ENCODE results near the gene TMED5. TPM values are rescaled to one million over a fixed set of nuclear protein-coding genes. Genes with fewer than 3 reads are reported as not detected.
"Not testable (repeated sequence)": the region's sequence is repeated elsewhere in the genome, so short reads cannot be mapped to it uniquely, and the experiment has no call there.

Gene TMED5
- total and polyA plus RNA-seq, 5 donors from 2014 or later = 30.6 to 52.4 (median 33.7) TPM

DNA sequence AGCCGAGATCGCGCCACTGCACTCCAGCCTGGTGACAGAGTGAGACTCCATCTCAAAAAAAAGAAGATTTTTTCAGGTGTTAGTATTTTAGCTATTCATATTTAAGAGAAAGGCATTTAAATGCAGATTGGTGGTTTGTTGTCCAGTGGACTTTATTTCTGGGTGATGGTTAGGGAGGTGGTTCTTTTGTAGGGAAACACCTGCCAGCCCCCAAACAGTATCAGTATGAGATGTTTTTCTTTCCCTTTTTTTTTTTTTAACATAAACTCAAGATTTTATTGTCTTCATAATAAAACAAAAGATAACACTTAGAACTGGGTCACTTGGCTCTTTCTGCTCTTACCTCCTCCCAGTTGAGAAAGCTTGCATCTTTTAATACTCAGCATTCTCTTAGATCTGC, 10.2 kb upstream of the TMED5 start:
- Histone ChIP-seq H3K4me3 (ENCODE audit: low read depth, low read length) (no peak overlapping the region), H3K27me3 (ENCODE audit: control insufficient read depth, insufficient read depth, low read length) (no peaks in the 10 kb centered on the region), H3K36me3 (ENCODE audit: control insufficient read depth, insufficient read depth, low read length) (no peaks in the 10 kb centered on the region), H3K27ac (ENCODE audit: insufficient read depth, low read length, poor library complexity, severe bottlenecking) (no peak overlapping the region), H3K9me3 (ENCODE audit: control insufficient read depth in 2 of 2, low read length in 2 of 2) (no peaks in the 10 kb centered on the region), H3K4me1 (ENCODE audit: control insufficient read depth, insufficient read depth, low read length, poor library complexity, severe bottlenecking) (no peaks in the 10 kb centered on the region)
- H3K27ac Mint-ChIP-seq = peak overlapping the region in 1 of 3 donors; percentile 19
- H3K9me3 Mint-ChIP-seq = no peaks in the 10 kb centered on the region
- DNase-seq (no peak), ATAC-seq (ENCODE audit: low read depth in 2 of 2) (no peak)
- H3K27me3 Mint-ChIP-seq = no peaks in the 10 kb centered on the region
- H3K4me1 Mint-ChIP-seq = peaks cover 6 to 22% (median 13%) of the 10 kb centered on the region in 4 donors
- H3K36me3 Mint-ChIP-seq = peaks cover 19% of the 10 kb centered on the region
- H3K4me3 Mint-ChIP-seq = no peak overlapping the region

DNA sequence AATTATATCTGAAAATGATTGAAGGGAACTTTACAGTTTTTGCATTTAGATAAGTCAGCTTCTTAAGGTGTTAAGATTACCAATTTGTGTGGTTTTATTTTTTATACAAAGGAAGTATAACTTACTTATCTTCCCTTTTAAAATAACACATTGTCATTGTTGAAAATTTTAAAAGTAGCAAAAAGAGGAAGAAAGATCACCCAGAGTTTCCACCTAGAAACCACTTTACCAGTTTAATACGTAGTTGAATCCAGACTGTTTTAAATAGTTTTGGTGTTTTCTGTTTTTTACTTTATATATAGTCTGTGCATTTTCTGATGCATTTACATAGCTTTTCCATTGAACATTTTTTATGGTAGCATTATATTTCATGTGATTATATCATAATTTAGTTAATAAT, 6.5 kb upstream of the TMED5 start:
- Histone ChIP-seq H3K27ac (ENCODE audit: insufficient read depth, low read length, poor library complexity, severe bottlenecking) (no peak overlapping the region), H3K36me3 (ENCODE audit: control insufficient read depth, insufficient read depth, low read length) (no peaks in the 10 kb centered on the region), H3K4me3 (ENCODE audit: low read depth, low read length) (no peak overlapping the region), H3K4me1 (ENCODE audit: control insufficient read depth, insufficient read depth, low read length, poor library complexity, severe bottlenecking) (peaks cover 3% of the 10 kb centered on the region), H3K27me3 (ENCODE audit: control insufficient read depth, insufficient read depth, low read length) (no peaks in the 10 kb centered on the region), H3K9me3 (ENCODE audit: control insufficient read depth in 2 of 2, low read length in 2 of 2) (no peaks in the 10 kb centered on the region)
- ATAC-seq (ENCODE audit: low read depth in 2 of 2) = no peak
- H3K9me3 Mint-ChIP-seq = no peaks in the 10 kb centered on the region
- no peak for DNase-seq
- no peak overlapping the region for H3K4me3 Mint-ChIP-seq
- H3K36me3 Mint-ChIP-seq = peaks cover 19% of the 10 kb centered on the region
- H3K27me3 Mint-ChIP-seq = no peaks in the 10 kb centered on the region
- H3K27ac Mint-ChIP-seq = no peak overlapping the region
- H3K4me1 Mint-ChIP-seq = peaks cover 20 to 35% (median 29%) of the 10 kb centered on the region in 4 donors

DNA sequence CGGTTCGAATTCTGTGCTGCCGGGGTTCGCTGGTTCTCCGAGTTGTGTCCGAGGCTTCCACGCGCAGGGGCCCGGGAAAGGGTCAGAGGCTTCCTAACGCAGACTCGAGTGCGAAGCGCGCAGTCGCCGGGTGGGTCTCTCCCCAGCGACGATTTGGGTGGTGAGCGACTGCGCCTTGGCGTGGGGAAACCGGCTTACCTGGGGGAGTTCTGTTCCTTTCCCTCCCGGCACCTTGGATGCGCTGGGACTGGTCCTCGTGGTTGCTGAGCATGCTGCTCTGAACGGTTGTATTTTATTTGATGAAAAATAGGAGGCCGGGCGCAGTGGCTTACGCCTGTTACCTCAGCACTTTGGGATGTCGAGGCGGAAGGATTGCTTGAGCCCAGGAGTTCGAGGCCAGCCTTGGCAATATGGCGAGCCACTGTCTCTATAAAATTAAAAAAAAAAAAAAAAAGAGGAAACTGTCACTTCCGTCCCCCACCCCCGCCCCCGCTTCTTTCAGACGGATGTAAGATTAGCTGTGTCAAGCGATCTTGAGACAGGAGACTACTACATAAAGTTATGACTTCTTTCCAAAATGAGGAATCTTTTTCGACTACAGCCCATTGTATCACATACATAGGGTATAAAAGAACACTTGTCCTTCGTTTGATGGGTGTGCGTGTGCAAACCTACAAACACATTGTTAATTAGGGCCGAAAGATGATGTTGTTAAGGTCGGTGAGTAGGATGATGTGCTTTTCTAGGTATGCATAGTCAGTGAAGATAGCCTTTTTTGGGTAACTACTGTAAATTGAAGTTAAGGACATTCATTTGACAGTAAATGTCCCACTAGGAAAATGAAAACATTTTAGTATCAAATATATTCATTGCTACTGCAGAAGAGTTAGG, 755 bp upstream of the TMED5 start, which contains the start of gene CCDC18:
CCDC18 (plus strand) TSS at position 2 of the 891 bp plus-strand sequence. CDS start 2,638 bp downstream, outside the sequence.
- peaks cover 34% of the 10 kb centered on the region for H3K4me1 ChIP-seq (ENCODE audit: control insufficient read depth, insufficient read depth, low read length, poor library complexity, severe bottlenecking)
- Mint-ChIP-seq H3K27me3 (peaks cover 4% of the 10 kb centered on the region), H3K4me3 (peak within 1 kb of the TSS; percentile 92 to 99 (median 93)), H3K9me3 (no peaks in the 10 kb centered on the region), H3K4me1 (peaks cover 32 to 58% (median 42%) of the 10 kb centered on the region in 4 donors), H3K36me3 (peaks cover 10% of the 10 kb centered on the region), H3K27ac (peak within 1 kb of the TSS; percentile 95 to 96 (median 96))
- ATAC-seq (ENCODE audit: low read depth in 2 of 2) (peak; percentile 22 to 29), DNase-seq (peak in 2 of 3 donors; percentile 51 to 90)
- peak within 1 kb of the TSS; percentile 97 for H3K4me3 ChIP-seq (ENCODE audit: low read depth, low read length)
- peak within 1 kb of the TSS; percentile 99 for H3K27ac ChIP-seq (ENCODE audit: insufficient read depth, low read length, poor library complexity, severe bottlenecking)
- peaks cover 9% of the 10 kb centered on the region for H3K36me3 ChIP-seq (ENCODE audit: control insufficient read depth, insufficient read depth, low read length)
- no peaks in the 10 kb centered on the region for H3K9me3 ChIP-seq (ENCODE audit: control insufficient read depth in 2 of 2, low read length in 2 of 2)
- H3K27me3 ChIP-seq (ENCODE audit: control insufficient read depth, insufficient read depth, low read length) = no peaks in the 10 kb centered on the region

DNA sequence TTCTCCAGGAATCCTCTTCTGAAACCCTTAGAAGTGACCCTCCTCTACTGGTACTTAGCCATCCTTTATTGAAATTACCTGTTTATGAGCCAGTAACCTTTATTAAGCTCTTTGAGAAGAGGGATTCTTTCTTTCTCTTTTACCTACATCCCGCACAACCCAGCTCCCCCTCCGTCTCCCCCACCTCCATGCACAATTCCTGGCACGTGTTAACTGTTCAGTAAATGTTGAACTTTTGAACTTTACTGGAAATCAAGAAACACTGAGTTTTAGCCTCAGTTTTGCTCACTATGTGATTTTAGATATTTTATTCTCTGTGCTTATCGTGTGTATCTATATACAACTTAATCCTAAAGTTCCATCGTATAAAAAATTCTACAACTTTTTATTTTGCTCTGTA, 1.8 kb downstream of the TMED5 start:
- Mint-ChIP-seq H3K4me3 (peak overlapping the region; percentile 92 to 99 (median 93)), H3K27me3 (peaks cover 4% of the 10 kb centered on the region), H3K4me1 (peaks cover 28 to 67% (median 48%) of the 10 kb centered on the region in 4 donors), H3K27ac (peak overlapping the region; percentile 35 to 96 (median 77)), H3K9me3 (no peaks in the 10 kb centered on the region), H3K36me3 (peaks cover 16% of the 10 kb centered on the region)
- Histone ChIP-seq H3K4me1 (ENCODE audit: control insufficient read depth, insufficient read depth, low read length, poor library complexity, severe bottlenecking) (peaks cover 36% of the 10 kb centered on the region), H3K4me3 (ENCODE audit: low read depth, low read length) (peak overlapping the region; percentile 97), H3K27ac (ENCODE audit: insufficient read depth, low read length, poor library complexity, severe bottlenecking) (no peak overlapping the region), H3K36me3 (ENCODE audit: control insufficient read depth, insufficient read depth, low read length) (peaks cover 20% of the 10 kb centered on the region), H3K9me3 (ENCODE audit: control insufficient read depth in 2 of 2, low read length in 2 of 2) (no peaks in the 10 kb centered on the region), H3K27me3 (ENCODE audit: control insufficient read depth, insufficient read depth, low read length) (no peaks in the 10 kb centered on the region)
- DNase-seq (no peak), ATAC-seq (ENCODE audit: low read depth in 2 of 2) (no peak)

DNA sequence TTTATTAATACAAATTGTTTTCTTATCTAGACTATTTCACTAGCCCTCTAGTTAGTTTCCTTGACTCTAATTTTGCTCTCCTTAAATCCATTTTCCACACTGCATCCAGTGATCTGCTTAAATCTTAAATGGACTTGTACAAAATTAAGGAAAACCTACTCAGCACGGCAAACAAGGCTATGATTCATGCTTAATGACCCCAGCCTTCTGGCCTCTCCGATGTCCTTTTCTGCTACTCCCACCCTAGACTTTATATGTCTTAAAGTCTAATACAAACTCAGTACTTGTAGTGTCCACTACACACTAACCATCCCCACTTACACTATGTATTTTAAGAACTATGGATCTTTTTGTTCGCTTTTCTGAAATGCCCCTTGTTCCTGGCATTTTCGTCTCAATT, 2.2 kb downstream of the TMED5 start:
- Histone ChIP-seq H3K27ac (ENCODE audit: insufficient read depth, low read length, poor library complexity, severe bottlenecking) (no peak overlapping the region), H3K36me3 (ENCODE audit: control insufficient read depth, insufficient read depth, low read length) (peaks cover 20% of the 10 kb centered on the region), H3K9me3 (ENCODE audit: control insufficient read depth in 2 of 2, low read length in 2 of 2) (no peaks in the 10 kb centered on the region), H3K4me1 (ENCODE audit: control insufficient read depth, insufficient read depth, low read length, poor library complexity, severe bottlenecking) (peaks cover 39% of the 10 kb centered on the region), H3K27me3 (ENCODE audit: control insufficient read depth, insufficient read depth, low read length) (no peaks in the 10 kb centered on the region), H3K4me3 (ENCODE audit: low read depth, low read length) (peak overlapping the region; percentile 97)
- ATAC-seq (ENCODE audit: low read depth in 2 of 2) = no peak
- DNase-seq = no peak
- Mint-ChIP-seq H3K27me3 (peaks cover 4% of the 10 kb centered on the region), H3K27ac (peak overlapping the region in 2 of 3 donors; percentile 67 to 77), H3K4me3 (peak overlapping the region; percentile 92 to 99 (median 93)), H3K4me1 (peaks cover 32 to 70% (median 50%) of the 10 kb centered on the region in 4 donors), H3K9me3 (no peaks in the 10 kb centered on the region), H3K36me3 (peaks cover 16% of the 10 kb centered on the region)

DNA sequence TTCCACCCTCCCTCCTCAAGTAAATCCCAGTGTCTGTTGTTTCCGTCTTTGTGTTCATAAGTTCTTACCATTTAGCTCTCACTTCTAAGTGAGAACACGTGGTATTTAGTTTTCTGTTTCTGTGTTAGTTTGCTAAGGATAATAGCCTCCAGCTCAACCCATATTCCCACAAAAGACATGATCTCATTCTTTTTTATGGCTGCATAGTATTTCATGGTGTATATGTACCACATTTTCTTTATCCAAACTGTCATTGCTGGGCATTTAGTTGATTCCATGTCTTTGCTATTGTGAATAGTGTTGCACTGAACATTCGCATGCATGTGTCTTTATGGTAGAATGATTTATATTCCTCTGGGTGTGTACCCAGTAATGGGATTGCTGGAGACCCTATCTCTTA, 5.6 kb downstream of the TMED5 start:
- not testable (repeated sequence) for DNase-seq; H3K27me3 Mint-ChIP-seq; H3K27me3 ChIP-seq (ENCODE audit: control insufficient read depth, insufficient read depth, low read length); ATAC-seq (ENCODE audit: low read depth in 2 of 2); H3K9me3 Mint-ChIP-seq; H3K27ac ChIP-seq (ENCODE audit: insufficient read depth, low read length, poor library complexity, severe bottlenecking); H3K9me3 ChIP-seq (ENCODE audit: control insufficient read depth in 2 of 2, low read length in 2 of 2)
- H3K4me1 Mint-ChIP-seq = peaks cover 45 to 77% (median 56%) of the 10 kb centered on the region in 4 donors
- peaks cover 20% of the 10 kb centered on the region for H3K36me3 ChIP-seq (ENCODE audit: control insufficient read depth, insufficient read depth, low read length)
- peak overlapping the region in 2 of 3 donors; percentile 31 to 74 for H3K27ac Mint-ChIP-seq
- peak overlapping the region in 2 of 4 donors; percentile 20 to 74 for H3K4me3 Mint-ChIP-seq
- peaks cover 27% of the 10 kb centered on the region for H3K36me3 Mint-ChIP-seq
- peaks cover 45% of the 10 kb centered on the region for H3K4me1 ChIP-seq (ENCODE audit: control insufficient read depth, insufficient read depth, low read length, poor library complexity, severe bottlenecking)
- H3K4me3 ChIP-seq (ENCODE audit: low read depth, low read length) = peak overlapping the region; percentile 34

DNA sequence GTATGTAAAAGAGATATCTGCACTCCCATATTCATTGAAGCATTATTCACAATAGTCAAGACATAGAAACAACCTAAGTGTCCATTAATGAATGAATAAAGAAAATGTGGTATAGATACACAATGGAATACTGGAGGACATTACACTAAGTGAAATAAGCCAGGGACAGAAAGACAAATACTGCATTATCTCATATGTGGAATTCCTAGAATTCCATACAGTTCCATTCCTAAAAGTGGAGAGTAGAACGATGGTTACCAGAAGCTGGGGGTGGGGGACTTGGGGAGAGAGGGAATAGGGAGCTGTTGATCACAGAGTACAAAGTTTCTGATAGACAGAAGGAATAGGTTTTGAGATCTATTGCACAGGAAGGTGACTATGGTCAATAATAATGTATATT, 7.4 kb downstream of the TMED5 start:
- peaks cover 26% of the 10 kb centered on the region for H3K36me3 ChIP-seq (ENCODE audit: control insufficient read depth, insufficient read depth, low read length)
- no peaks in the 10 kb centered on the region for H3K9me3 ChIP-seq (ENCODE audit: control insufficient read depth in 2 of 2, low read length in 2 of 2)
- peaks cover 33% of the 10 kb centered on the region for H3K36me3 Mint-ChIP-seq
- H3K27ac Mint-ChIP-seq = no peak overlapping the region
- H3K4me1 ChIP-seq (ENCODE audit: control insufficient read depth, insufficient read depth, low read length, poor library complexity, severe bottlenecking) = peaks cover 34% of the 10 kb centered on the region
- no peaks in the 10 kb centered on the region for H3K27me3 ChIP-seq (ENCODE audit: control insufficient read depth, insufficient read depth, low read length)
- ATAC-seq (ENCODE audit: low read depth in 2 of 2) (no peak), DNase-seq (no peak)
- peaks cover 0 to 9% (median 0%) of the 10 kb centered on the region in 7 donors for H3K9me3 Mint-ChIP-seq
- H3K27me3 Mint-ChIP-seq = no peaks in the 10 kb centered on the region
- H3K4me3 Mint-ChIP-seq = peak overlapping the region in 3 of 4 donors; percentile 17 to 56 (median 51)
- peak overlapping the region; percentile 60 for H3K4me3 ChIP-seq (ENCODE audit: low read depth, low read length)
- peaks cover 47 to 81% (median 61%) of the 10 kb centered on the region in 4 donors for H3K4me1 Mint-ChIP-seq
- no peak overlapping the region for H3K27ac ChIP-seq (ENCODE audit: insufficient read depth, low read length, poor library complexity, severe bottlenecking)
